GM19438 (cell line): ENCODE results near the gene MAPK1IP1L.

ENCODE experiments used
- ATAC-seq: cut with Tn5 transposase; IDR thresholded peaks from one replicate; pipeline ENCODE4 v1.9.1; 2021; ENCODE audit warnings: low read depth; ENCODE audit not compliant: unreplicated experiment

The MAPK1IP1L gene

DNA sequence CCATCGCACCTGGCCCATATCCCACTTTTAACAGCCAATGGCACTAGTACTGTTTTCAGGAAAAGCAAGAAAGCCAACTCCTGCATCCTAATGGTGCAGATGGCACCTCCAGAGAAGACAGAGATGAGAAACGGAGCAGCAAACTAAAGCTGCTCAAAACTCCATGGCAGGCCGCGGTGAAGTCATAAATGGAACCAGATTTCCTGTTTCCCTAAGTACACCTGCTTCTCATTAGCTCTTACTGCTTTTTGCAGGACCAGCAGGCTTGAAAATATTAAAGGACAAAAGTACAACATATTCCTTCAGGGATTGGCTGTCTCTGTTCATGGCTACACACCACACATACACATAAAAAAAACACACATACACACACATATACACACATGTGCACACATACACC is 40.9 kb downstream of the MAPK1IP1L start:
- no peak for ATAC-seq

- ATAC-seq: no peak
Measured at GRCh38 chr14:55094292-55095157, 43.1 kb downstream of the MAPK1IP1L start.

DNA sequence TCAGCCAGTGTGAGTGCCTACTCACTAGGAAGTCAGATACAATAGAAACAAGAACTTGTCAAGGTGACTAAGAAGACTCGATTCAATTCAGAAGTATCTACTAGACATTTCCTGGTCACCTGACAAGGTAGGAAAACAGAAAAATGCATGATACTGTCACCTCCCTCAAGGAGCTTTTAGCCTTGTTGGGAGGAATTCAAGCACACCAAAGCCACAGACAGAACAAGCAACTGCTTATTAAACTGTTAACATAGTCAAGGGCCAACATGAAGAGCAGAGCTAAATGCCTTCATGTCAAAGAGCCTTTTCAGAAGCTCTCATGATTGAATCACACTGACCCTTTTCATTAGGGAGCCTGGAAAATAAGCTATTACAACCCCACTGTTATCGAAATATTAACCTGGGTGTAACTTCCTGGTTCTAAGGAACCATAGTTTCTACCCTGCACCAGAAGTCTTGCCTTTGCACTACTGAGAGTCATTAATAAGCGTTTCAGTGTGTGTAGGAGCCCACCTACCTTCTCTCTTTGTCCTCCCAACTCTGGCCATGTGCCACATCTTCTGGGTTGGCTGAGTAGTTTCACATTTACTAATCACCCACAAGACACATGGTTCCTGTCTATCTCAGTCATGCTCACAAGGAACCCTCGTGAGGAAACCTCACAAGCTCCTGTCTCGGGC is 46.6 kb downstream of the MAPK1IP1L start:
- ATAC-seq: peak; percentile 55

GRCh38 chr14:55098561-55098898 is 47.1 kb downstream of the MAPK1IP1L start:
- ATAC-seq: no peak

DNA sequence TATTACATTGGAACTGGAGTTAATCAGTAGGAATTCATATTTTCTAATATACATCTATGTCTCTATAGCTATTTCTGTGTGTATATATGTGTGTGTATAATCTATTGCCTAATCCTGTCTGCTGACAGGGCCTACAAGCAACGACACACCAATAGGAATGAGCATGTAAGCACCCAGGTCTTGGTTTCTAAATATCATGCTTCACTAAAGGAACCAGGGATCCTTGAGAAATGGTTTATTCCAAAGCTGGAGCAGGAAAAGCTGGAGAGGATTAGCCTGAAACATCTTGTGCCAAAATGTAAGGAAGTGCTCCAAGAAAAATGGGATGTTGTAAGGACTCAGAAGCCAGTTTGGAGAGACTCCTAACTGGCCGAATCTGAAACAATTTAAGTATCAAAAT is 48.3 kb downstream of the MAPK1IP1L start:
- ATAC-seq: no peak

GRCh38 chr14:55101698-55102097 is 50.3 kb downstream of the MAPK1IP1L start:
- ATAC-seq: no peak

GRCh38 chr14:55102141-55102621 is 50.7 kb downstream of the MAPK1IP1L start:
- peak; percentile 57 for ATAC-seq

- ATAC-seq: peak; percentile 55
Measured at GRCh38 chr14:55103005-55103640, 51.7 kb downstream of the MAPK1IP1L start.

GRCh38 chr14:55103971-55104954 is 52.8 kb downstream of the MAPK1IP1L start:
- no peak for ATAC-seq

DNA sequence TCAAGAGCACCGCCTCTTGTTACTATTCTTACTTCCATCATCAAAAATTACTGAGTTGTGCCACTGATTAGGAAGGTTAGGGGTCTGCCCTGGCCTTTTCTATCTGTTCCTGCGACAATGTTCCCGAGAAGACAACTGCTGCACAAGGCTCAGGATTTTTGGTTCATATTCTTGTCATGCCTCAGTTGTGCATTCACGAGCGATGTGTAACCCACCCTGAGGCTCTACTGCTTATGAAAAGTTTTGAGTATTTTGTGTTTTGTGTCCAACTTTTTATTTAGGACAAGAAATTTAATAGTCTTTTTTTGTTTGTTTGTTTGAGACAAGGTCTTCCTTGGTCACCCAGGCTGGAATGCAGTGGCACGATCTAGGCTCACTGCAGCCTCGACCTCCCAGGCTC is 54.5 kb downstream of the MAPK1IP1L start:
- ATAC-seq: no peak

DNA sequence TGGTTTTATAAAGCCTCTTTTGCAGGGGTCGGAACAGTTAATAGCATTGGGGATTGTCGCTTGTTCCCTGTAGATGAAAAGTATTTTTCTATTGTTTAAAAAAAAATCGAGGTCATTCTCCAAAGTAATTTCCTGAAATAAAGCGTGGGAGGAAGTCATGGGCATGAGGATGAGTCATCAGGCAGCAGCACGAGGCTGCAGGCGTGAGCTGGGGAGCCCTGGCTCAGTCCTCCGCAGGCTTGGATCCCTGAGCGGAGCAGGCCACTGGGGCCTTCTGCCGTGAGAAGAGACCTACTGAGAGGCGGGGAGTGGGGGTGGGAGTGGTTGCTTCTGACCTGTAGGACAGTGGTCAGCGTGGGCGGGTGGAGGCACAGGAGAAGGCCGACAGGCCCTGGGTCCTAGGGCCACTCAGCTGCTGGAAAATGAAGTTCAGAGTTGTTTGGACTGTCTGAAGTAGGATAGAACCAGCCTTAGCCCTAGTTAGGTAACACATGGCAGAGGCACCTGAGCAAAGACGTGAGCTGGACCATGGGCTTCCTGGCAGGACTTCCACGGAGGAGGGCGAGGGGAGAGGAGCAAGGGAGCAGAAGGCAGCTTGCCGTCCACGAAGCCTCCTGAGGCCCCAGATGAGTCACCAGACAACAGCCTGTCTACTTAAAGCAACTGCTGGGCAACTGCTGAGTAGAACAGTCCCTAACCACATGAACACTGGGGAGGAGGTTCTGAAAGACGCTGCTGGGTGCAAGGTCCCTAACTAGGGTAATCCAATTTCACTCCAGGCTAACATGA is 56.5 kb downstream of the MAPK1IP1L start:
- no peak for ATAC-seq

DNA sequence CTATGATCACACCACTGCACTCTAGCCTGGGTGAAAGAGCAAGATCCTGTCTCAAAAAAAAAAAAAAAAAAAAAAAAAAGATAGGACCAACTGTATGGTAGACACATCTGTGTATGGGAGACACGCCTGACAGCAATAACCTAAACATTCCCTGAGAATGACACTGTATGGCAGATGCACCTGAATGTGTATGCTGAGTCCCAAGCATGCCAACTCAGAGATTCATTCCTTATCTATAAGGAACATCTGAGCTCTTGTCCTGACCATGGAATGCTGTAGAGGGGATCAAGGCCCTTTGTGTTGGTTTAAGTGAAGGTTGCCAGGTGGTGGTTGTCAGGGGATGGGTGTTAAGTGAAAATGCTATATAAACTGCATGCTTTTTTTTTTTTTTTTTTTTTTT is 58.4 kb downstream of the MAPK1IP1L start:
- no peak for ATAC-seq

DNA sequence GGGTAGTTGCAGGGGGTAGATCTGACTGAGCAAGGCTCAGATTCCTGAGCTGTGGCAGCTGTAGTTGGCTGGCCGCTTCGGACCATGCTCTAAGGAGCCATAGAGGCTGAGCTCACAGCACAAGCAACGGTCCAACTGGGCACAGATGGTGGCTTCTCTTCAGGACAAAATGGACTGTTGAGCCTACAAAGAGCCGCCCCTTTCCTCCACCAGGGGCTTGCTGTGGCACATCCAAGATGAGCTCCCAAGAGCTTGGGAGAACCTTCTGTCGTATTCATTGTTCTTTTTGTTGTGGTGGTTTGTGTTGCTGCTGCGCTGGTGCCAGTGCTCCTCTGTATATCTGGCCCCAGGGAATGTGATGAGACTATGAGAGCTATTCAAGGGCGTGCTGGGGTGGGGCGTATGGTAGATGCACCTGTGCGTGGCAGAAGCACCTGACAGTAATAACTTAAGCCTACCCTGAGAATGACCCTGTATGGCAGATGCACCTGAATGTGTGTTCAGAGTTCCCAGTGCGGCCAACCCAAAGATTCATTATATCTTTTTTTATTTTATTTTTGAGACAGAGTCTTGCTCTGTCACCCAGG is 59.8 kb downstream of the MAPK1IP1L start:
- no peak for ATAC-seq

GRCh38 chr14:55114720-55115119 is 63.3 kb downstream of the MAPK1IP1L start:
- no peak for ATAC-seq

- ATAC-seq: no peak
Measured at GRCh38 chr14:55115460-55115859, 64.0 kb downstream of the MAPK1IP1L start.

GRCh38 chr14:55115861-55116245 is 64.4 kb downstream of the MAPK1IP1L start:
- no peak for ATAC-seq

DNA sequence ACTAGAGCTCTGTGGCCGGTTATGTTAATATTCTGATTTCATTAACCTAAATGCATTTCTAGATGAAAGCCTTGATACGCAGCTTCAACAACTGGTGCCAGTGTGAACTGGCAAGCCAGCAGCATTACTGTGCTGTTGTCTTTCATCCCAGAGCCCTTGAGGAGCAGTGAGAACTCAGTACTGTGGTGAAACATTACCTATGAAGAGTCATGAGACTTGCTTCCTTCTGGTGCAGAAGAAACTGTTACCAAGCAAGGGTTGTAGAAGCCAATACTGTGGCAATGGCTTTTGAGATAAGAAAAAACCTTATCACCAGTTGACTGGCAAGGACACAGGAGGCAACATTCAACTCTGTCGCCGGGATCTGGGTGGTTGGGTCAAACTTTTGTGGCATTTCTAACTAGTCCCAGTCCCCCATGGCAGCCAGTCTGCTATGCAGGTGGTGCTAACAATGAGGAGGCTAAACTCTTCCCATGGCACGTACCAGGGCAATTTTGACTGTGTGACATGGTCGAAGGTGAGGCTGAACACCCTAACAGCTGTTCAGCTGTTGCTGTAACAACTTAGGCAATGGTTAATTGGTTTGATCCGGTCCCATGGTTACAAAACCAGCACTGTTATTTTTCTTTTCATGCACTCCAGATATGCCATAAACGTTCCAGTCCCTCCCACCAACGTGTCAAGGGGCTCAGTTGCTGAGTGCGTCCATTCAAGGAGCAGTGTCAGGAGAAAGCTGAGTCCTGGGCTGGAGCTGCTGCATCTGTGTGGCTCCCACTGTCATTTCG is 65.0 kb downstream of the MAPK1IP1L start:
- ATAC-seq: no peak

DNA sequence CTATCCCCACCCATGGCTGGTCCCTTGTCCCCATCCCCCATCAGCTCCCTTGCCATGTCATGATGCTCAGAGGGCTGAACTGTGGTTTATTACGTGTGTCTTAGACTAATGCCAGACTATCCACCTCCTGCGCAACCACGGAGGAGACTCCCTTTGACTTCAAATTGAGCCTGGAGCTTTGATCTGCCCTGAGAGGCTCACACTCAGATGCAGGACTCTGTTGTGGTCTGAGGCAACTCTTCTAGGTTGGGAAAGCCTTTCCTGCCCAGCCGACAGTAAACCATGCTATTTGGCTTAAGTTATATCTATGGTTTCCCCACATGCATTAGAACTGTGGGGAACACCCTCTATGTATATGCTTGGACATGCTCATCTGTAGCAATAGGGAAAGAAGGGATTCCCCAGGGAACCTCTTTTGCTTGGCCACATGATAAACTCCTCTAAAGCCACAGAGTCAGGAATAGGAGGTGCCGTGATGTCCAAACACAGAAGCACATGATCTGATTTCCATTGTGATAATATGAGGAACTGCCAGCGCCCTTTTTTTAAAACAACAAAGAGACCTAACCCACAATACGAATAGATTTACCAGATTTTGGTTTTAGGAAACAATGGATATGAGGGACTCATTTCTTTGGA is 66.5 kb downstream of the MAPK1IP1L start:
- ATAC-seq: no peak
